ENCODE data around the gene EID2B. TPM values are rescaled to one million over a fixed set of nuclear protein-coding genes. Genes with fewer than 3 reads are reported as not detected.

EID2B gene
- total and polyA plus RNA-seq, 2 of the 13 experiments (the other 11 are each of a cell fraction or from before 2014, with no cell fraction given), result 2.5 to 3.7 TPM

GRCh38 chr19:39544911-39545310 is 12.3 kb upstream of the EID2B start:
- in situ Hi-C loops (cut with HindIII; ENCODE audit: extremely low pct_ligation_motif_present, low pct_unique_long_range_greater_than_20kb), result no loop called here
- FAIRE-seq, result no peak
- H3K79me2 ChIP-seq (ENCODE audit: insufficient read depth, low read length), result no peaks in the 10 kb centered on the region
- H3K9me3 ChIP-seq (ENCODE audit: low read length), result no peaks in the 10 kb centered on the region
- POLR2A ChIA-PET, result no interaction called here
- H3K4me2 ChIP-seq (ENCODE audit: low read depth, low read length), result no peak overlapping the region
- peaks cover 1 to 12% of the 10 kb centered on the region in 2 experiments; a peak in 3 of 5 replicates for H3K27me3 ChIP-seq (ENCODE audit: control insufficient read depth in 1 of 2, insufficient read depth in 2 of 2, low read length in 2 of 2)
- BruUV-seq (replicated peaks), result no TSS peak
- no peak for DNase-seq (ENCODE audit: low spot score)
- H4K20me1 ChIP-seq (ENCODE audit: insufficient read depth, low read length), result no peaks in the 10 kb centered on the region
- no peak for ATAC-seq
- CTCF ChIA-PET (ENCODE audit: low intra/inter-chr PET ratio, low total read pairs), result no interaction called here
- H3K36me3 ChIP-seq (replicated peaks in 1 of 2; ENCODE audit: control insufficient read depth in 1 of 2, insufficient read depth in 2 of 2, low read length in 2 of 2), result no peaks in the 10 kb centered on the region
- no peak overlapping the region for H2AFZ ChIP-seq (ENCODE audit: low read length)
- intact Hi-C loops (cut with micrococcal nuclease; ENCODE audit: unreplicated experiment), result no loop called here
- H3K4me3 ChIP-seq (replicated peaks in 1 of 3; ENCODE audit: insufficient read depth in 1 of 3, low read depth in 2 of 3, low read length in 3 of 3), result no peak overlapping the region
- H3K4me1 ChIP-seq (ENCODE audit: insufficient read depth, low read length), result peaks cover 20% of the 10 kb centered on the region
- no peak overlapping the region for H3K27ac ChIP-seq (ENCODE audit: extremely low read length, insufficient read depth, low read length)
- no peak for TF ChIP-seq ZIK1 (CRISPR knock-in tag; IDR thresholded peaks at IDR 0.05; ENCODE audit: borderline replicate concordance, low read depth)
- no peak for TF ChIP-seq ISX (CRISPR knock-in tag; conservative IDR thresholded peaks at IDR 0.05)
- TF ChIP-seq SOX13 (IDR thresholded peaks at IDR 0.05), result no peak
- no peak for TF ChIP-seq SOX13 (CRISPR knock-in tag; conservative IDR thresholded peaks at IDR 0.05 in 1 of 2, IDR thresholded peaks at IDR 0.05 in 1 of 2)
- TF ChIP-seq GRHL1 (CRISPR knock-in tag; conservative IDR thresholded peaks at IDR 0.05), result no peak
- TF ChIP-seq ZNF513 (CRISPR knock-in tag; conservative IDR thresholded peaks at IDR 0.05), result no peak
- TF ChIP-seq ZNF264 (CRISPR knock-in tag; IDR thresholded peaks at IDR 0.05), result no peak
- no peak for TF ChIP-seq ZNF503 (CRISPR knock-in tag; IDR thresholded peaks at IDR 0.05)
- TF ChIP-seq CEBPG (CRISPR knock-in tag; IDR thresholded peaks at IDR 0.05), result no peak
- TF ChIP-seq ZNF776 (CRISPR knock-in tag; IDR thresholded peaks at IDR 0.05), result no peak
- TF ChIP-seq ZFP91 (CRISPR knock-in tag; IDR thresholded peaks at IDR 0.05; ENCODE audit: borderline replicate concordance), result no peak
- no peak for TF ChIP-seq ZBTB39 (CRISPR knock-in tag; IDR thresholded peaks at IDR 0.05)
- TF ChIP-seq TARDBP (CRISPR knock-in tag; IDR thresholded peaks at IDR 0.05), result no peak
- no peak for TF ChIP-seq REL (CRISPR knock-in tag; conservative IDR thresholded peaks at IDR 0.05)
- no peak for TF ChIP-seq ZNF329 (CRISPR knock-in tag; IDR thresholded peaks at IDR 0.05; ENCODE audit: low read depth)
- TF ChIP-seq HNRNPH1 (optimal IDR thresholded peaks at IDR 0.05; ENCODE audit: low read depth, low read length), result no peak
- no peak overlapping the region for H3K9ac ChIP-seq (ENCODE audit: insufficient read depth, low read depth, low read length)
- 0% methylated on average over 1 of the region's 1 CpG for WGBS (ENCODE audit: low lambda C conversion rate)

All from HepG2 (cell line).